SK-N-SH (cell line): ENCODE measurements around the gene B3GALT6. TPM values are rescaled to one million over a fixed set of nuclear protein-coding genes. Genes with fewer than 3 reads are reported as not detected.

ENCODE experiments used
- CTCF ChIA-PET: fragments of 300-600, 350-600 bp; formaldehyde crosslinking; extraction: SDS; loops from one replicate; lab custom pipeline; 2021; lab: Yijun Ruan, JAX
- POLR2A ChIA-PET: fragments of 350-600 bp; sonication (Branson Sonifier 250); formaldehyde crosslinking; extraction: SDS; loops from one replicate; lab custom pipeline; 2020; ENCODE audit warnings: antibody characterized with exemption, inconsistent platforms; lab: Yijun Ruan, JAX
- DNase-seq: peaks from one replicate; pipeline ENCODE4 v3.0.0; 2012
- H2AFZ ChIP-seq: fragments of 200-600 bp; sonication (generic); 2 replicates; pipeline ENCODE4 v1.8.1; 2016; ENCODE audit warnings: antibody characterized with exemption, mild to moderate bottlenecking, low read depth
- H3F3A ChIP-seq: fragments of 200-600 bp; sonication (generic); replicated peaks from 2 replicates; pipeline ENCODE3; 2016; ENCODE audit warnings: antibody characterized with exemption, mild to moderate bottlenecking; ENCODE audit not compliant: insufficient read depth
- H3K27ac ChIP-seq, 2 experiments: fragments of 200-500 bp in 1 of 2; fragments of 200-600 bp in 1 of 2; sonication (Bioruptor generic) in 1 of 2; sonication (generic), shearing (Covaris generic) in 1 of 2; 2 replicates each; pipeline versions ENCODE4 v1.5.1 to v1.6.1; 2014 to 2016; ENCODE audit warnings: low read depth in 2 of 2, inconsistent platforms in 1 of 2, low read length in 1 of 2, mild to moderate bottlenecking in 1 of 2, mixed read lengths in 1 of 2
- H3K27me3 ChIP-seq: fragments of 200-600 bp; sonication (generic), shearing (Covaris generic); 2 replicates; pipeline ENCODE4 v1.6.1; 2016; ENCODE audit warnings: mixed run types; ENCODE audit not compliant: insufficient read depth
- H3K36me3 ChIP-seq, 2 experiments: fragments of 200-500 bp in 1 of 2; fragments of 200-600 bp in 1 of 2; sonication (Bioruptor generic) in 1 of 2; sonication (generic) in 1 of 2; replicated peaks in 1 of 2; 2 replicates each; pipeline versions ENCODE3 to v1.5.1; 2014 to 2016; ENCODE audit warnings: low read length in 1 of 2, mild to moderate bottlenecking in 1 of 2; ENCODE audit not compliant: insufficient read depth in 2 of 2, control insufficient read depth in 1 of 2
- H3K4me1 ChIP-seq, 2 experiments: fragments of 200-500 bp in 1 of 2; fragments of 200-600 bp in 1 of 2; sonication (Bioruptor generic) in 1 of 2; sonication (generic), shearing (Covaris generic) in 1 of 2; 2 replicates each; pipeline versions ENCODE4 v1.5.1 to v1.6.1; 2014 to 2016; ENCODE audit warnings: low read depth in 1 of 2, low read length in 1 of 2, mixed run types in 1 of 2; ENCODE audit not compliant: insufficient read depth in 2 of 2, control insufficient read depth in 1 of 2
- H3K4me2 ChIP-seq: fragments of 200-600 bp; sonication (generic), shearing (Covaris generic); 2 replicates; pipeline ENCODE4 v1.6.1; 2017; ENCODE audit warnings: mixed run types
- H3K4me3 ChIP-seq, 2 experiments: fragments of 200-500 bp in 1 of 2; fragments of 200-600 bp in 1 of 2; sonication (Bioruptor generic) in 1 of 2; sonication (generic), shearing (Covaris generic) in 1 of 2; 2 replicates each; pipeline versions ENCODE4 v1.5.1 to v1.8.1; 2014 to 2016; ENCODE audit warnings: low read depth in 2 of 2, inconsistent platforms in 1 of 2, low read length in 1 of 2, mild to moderate bottlenecking in 1 of 2, mixed read lengths in 1 of 2, moderate library complexity in 1 of 2
- H3K79me2 ChIP-seq: fragments of 200-600 bp; sonication (generic); 2 replicates; pipeline ENCODE4 v1.8.1; 2017; ENCODE audit warnings: mild to moderate bottlenecking; ENCODE audit not compliant: insufficient read depth
- H3K9ac ChIP-seq: fragments of 200-600 bp; sonication (generic); 2 replicates; pipeline ENCODE4 v1.6.1; 2017; ENCODE audit warnings: mixed run types
- H3K9me2 ChIP-seq: fragments of 200-600 bp; sonication (generic); 2 replicates; pipeline ENCODE4 v1.6.1; 2017; ENCODE audit warnings: mixed run types
- H3K9me3 ChIP-seq: fragments of 200-600 bp; sonication (generic); 2 replicates; pipeline ENCODE4 v1.6.1; 2017; ENCODE audit warnings: mixed run types, mild to moderate bottlenecking, moderate library complexity
- H4K20me1 ChIP-seq: fragments of 200-600 bp; sonication (generic); 2 replicates; pipeline ENCODE4 v1.6.1; 2017; ENCODE audit warnings: mild to moderate bottlenecking, mixed run types; ENCODE audit not compliant: insufficient read depth
- CHD2 ChIP-seq: fragments of 150-350 bp; IDR thresholded peaks from 2 replicates; pipeline ENCODE4 v1.6.1; 2018; ENCODE audit warnings: low read length; ENCODE audit not compliant: partially characterized antibody
- EP300 ChIP-seq, 2 experiments: IDR thresholded peaks; 2 replicates each; pipeline versions ENCODE4 v1.4.0 to v1.6.1; 2012; ENCODE audit warnings: borderline replicate concordance in 1 of 2, low read depth in 1 of 2, low read length in 1 of 2
- EZH2phosphoT487 ChIP-seq: fragments of 200-600 bp; sonication (generic); IDR thresholded peaks from 2 replicates; pipeline ENCODE4 v1.6.1; 2017; ENCODE audit warnings: low read depth, mixed run types, mild to moderate bottlenecking, antibody characterized with exemption, moderate library complexity, borderline replicate concordance
- FOXM1 ChIP-seq: IDR thresholded peaks from 2 replicates; pipeline ENCODE4 v1.4.0; 2012; ENCODE audit warnings: low read depth, mild to moderate bottlenecking
- GABPA ChIP-seq: IDR thresholded peaks from 2 replicates; pipeline ENCODE4 v1.4.0; 2012; ENCODE audit warnings: low read depth, mild to moderate bottlenecking
- GATA2 ChIP-seq: sonication (generic); formaldehyde crosslinking; IDR thresholded peaks from 2 replicates; pipeline ENCODE4 v1.5.0; 2020; ENCODE audit warnings: mild to moderate bottlenecking, missing genetic modification reagents
- IRF3 ChIP-seq: fragments of 150-350 bp; IDR thresholded peaks from 2 replicates; pipeline ENCODE4 v1.6.1; 2016; ENCODE audit warnings: mild to moderate bottlenecking, low read depth, low read length
- MXI1 ChIP-seq: IDR thresholded peaks from 2 replicates; pipeline ENCODE4 v1.6.1; 2012; ENCODE audit warnings: mild to moderate bottlenecking, low read depth, low read length, improper control_type of control experiment
- RCOR1 ChIP-seq: fragments of 150-350 bp; IDR thresholded peaks from 2 replicates; pipeline ENCODE4 v1.6.1; 2017; ENCODE audit warnings: antibody characterized with exemption, low read length
- SIN3A ChIP-seq: IDR thresholded peaks from 2 replicates; pipeline ENCODE4 v1.6.1; 2012; ENCODE audit warnings: low read depth, mild to moderate bottlenecking, low read length, moderate library complexity, borderline replicate concordance
- TCF12 ChIP-seq: IDR thresholded peaks from 2 replicates; pipeline ENCODE4 v1.4.0; 2012
- YY1 ChIP-seq: IDR thresholded peaks from 2 replicates; pipeline ENCODE4 v1.4.0; 2012; ENCODE audit warnings: low read depth, mild to moderate bottlenecking
- WGBS: methylation state at CpG from one replicate; pipeline ENCODE4 v1.1.6; 2017; ENCODE audit warnings: low lambda C conversion rate; 5-methylcytosine and 5-hydroxymethylcytosine counted together
- polyA plus RNA-seq, 3 experiments: library from polyadenylated mRNA; depleted of rRNA; stranded (reverse); fragments of >200 nt; gene quantifications; 2 replicates each; pipeline ENCODE4 v1.2.3, GENCODE V29; 2012
- TF ChIP-seq, protein P1 (sequence below): IDR thresholded peaks from 2 replicates; pipeline ENCODE4 v1.4.0; 2012; ENCODE audit warnings: low read depth, borderline replicate concordance
- TF ChIP-seq, protein P2 (sequence below): fragments of 200-600 bp; sonication (generic); IDR thresholded peaks from 2 replicates; pipeline ENCODE4 v1.6.1; 2017; ENCODE audit warnings: antibody characterized with exemption, mild to moderate bottlenecking, moderate library complexity

Gene B3GALT6
- polyA plus RNA-seq, 1 of the 3 experiments (the other 2 are of a cell fraction): 38.8 TPM

- H3K9me2 ChIP-seq: no peaks in the 10 kb centered on the region
Observed at GRCh38 chr1:1204998-1205768, 26.9 kb upstream of the B3GALT6 start.

More at GRCh38 chr1:1204998-1205768, 26.9 kb upstream of the B3GALT6 start:
- CTCF ChIA-PET: interaction anchor here (1.0 to 3.8 kb wide), 2 partner anchors 26 to 83 kb away, joined by 3 to 16 read pairs; no protein-coding TSS in a partner anchor
- Histone ChIP-seq H3K4me3 (no peak overlapping the region), H3K4me1 (peaks cover 3 to 8% of the 10 kb centered on the region in 2 experiments; a peak in 1 of 4 replicates), H3K36me3 (no peaks in the 10 kb centered on the region), H3K27ac (no peak overlapping the region), H3K9me3 (no peaks in the 10 kb centered on the region), H3K27me3 (peaks cover 7% of the 10 kb centered on the region; the same call in 1 of the 2 replicates), H4K20me1 (no peaks in the 10 kb centered on the region), H3K9ac (no peak overlapping the region), H3F3A (no peaks in the 10 kb centered on the region), H3K79me2 (no peaks in the 10 kb centered on the region), H3K4me2 (no peak overlapping the region), H2AFZ (no peak overlapping the region)
- POLR2A ChIA-PET: no interaction called here
- peak; percentile 49 for DNase-seq
- no peak for TF ChIP-seq EZH2phosphoT487
- no peak for TF ChIP-seq RCOR1
- no peak for TF ChIP-seq FOXM1
- no peak for TF ChIP-seq CHD2
- TF ChIP-seq IRF3: no peak
- TF ChIP-seq EP300 (IDR thresholded peaks at IDR 0.05; ENCODE audit: borderline replicate concordance in 1 of 2, low read depth in 1 of 2, low read length in 1 of 2): no peak
- TF ChIP-seq, protein P1, sequence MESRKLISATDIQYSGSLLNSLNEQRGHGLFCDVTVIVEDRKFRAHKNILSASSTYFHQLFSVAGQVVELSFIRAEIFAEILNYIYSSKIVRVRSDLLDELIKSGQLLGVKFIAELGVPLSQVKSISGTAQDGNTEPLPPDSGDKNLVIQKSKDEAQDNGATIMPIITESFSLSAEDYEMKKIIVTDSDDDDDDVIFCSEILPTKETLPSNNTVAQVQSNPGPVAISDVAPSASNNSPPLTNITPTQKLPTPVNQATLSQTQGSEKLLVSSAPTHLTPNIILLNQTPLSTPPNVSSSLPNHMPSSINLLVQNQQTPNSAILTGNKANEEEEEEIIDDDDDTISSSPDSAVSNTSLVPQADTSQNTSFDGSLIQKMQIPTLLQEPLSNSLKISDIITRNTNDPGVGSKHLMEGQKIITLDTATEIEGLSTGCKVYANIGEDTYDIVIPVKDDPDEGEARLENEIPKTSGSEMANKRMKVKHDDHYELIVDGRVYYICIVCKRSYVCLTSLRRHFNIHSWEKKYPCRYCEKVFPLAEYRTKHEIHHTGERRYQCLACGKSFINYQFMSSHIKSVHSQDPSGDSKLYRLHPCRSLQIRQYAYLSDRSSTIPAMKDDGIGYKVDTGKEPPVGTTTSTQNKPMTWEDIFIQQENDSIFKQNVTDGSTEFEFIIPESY: no peak
- TF ChIP-seq GATA2: no peak
- no peak for TF ChIP-seq GABPA
- TF ChIP-seq YY1: no peak
- no peak for TF ChIP-seq MXI1
- TF ChIP-seq, protein P2, sequence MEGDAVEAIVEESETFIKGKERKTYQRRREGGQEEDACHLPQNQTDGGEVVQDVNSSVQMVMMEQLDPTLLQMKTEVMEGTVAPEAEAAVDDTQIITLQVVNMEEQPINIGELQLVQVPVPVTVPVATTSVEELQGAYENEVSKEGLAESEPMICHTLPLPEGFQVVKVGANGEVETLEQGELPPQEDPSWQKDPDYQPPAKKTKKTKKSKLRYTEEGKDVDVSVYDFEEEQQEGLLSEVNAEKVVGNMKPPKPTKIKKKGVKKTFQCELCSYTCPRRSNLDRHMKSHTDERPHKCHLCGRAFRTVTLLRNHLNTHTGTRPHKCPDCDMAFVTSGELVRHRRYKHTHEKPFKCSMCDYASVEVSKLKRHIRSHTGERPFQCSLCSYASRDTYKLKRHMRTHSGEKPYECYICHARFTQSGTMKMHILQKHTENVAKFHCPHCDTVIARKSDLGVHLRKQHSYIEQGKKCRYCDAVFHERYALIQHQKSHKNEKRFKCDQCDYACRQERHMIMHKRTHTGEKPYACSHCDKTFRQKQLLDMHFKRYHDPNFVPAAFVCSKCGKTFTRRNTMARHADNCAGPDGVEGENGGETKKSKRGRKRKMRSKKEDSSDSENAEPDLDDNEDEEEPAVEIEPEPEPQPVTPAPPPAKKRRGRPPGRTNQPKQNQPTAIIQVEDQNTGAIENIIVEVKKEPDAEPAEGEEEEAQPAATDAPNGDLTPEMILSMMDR: no peak
- no peak for TF ChIP-seq TCF12
- TF ChIP-seq SIN3A: no peak
- 65% methylated on average over 4 of the region's 19 CpGs for WGBS
